Activated T-cell treated with anti-CD3 and anti-CD28 coated beads for 24 hours (primary cell): ENCODE results near the gene APBA2.

Source experiments
- DNase-seq: peaks from one replicate; pipeline ENCODE4 v3.0.0-alpha.2; 2020; ENCODE audit warnings: low read depth

APBA2 gene

DNA sequence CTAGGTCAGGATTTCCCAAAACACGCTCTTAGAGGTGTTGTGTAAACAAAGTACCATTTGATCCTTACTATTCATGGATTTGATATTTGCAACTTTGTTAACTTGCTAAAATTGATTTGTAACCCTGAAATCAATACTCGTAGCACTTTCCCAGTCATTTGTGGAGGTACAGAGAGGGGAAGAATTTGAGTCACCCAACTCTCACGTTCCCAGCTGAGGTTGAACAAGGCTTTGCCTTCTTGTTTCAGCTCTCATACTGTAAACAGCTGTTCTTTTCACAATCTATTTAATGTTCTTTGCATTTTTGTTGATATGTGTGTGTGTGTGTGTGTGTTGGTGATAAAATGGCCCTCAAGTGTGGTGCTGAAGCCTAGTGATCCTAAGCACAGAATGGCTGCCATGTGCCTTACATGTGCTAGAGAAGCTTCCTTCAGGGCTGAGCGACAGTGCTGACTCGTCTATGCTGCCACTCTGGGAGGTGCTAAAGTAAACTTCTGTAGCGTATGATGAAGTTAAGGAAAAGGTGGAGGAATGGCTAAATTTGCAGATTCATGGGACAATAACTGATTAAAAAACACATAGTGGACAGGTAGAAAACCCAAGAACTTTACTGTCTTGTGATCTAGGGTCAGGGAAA is 173.2 kb downstream of the APBA2 start:
- DNase-seq, result no peak

DNA sequence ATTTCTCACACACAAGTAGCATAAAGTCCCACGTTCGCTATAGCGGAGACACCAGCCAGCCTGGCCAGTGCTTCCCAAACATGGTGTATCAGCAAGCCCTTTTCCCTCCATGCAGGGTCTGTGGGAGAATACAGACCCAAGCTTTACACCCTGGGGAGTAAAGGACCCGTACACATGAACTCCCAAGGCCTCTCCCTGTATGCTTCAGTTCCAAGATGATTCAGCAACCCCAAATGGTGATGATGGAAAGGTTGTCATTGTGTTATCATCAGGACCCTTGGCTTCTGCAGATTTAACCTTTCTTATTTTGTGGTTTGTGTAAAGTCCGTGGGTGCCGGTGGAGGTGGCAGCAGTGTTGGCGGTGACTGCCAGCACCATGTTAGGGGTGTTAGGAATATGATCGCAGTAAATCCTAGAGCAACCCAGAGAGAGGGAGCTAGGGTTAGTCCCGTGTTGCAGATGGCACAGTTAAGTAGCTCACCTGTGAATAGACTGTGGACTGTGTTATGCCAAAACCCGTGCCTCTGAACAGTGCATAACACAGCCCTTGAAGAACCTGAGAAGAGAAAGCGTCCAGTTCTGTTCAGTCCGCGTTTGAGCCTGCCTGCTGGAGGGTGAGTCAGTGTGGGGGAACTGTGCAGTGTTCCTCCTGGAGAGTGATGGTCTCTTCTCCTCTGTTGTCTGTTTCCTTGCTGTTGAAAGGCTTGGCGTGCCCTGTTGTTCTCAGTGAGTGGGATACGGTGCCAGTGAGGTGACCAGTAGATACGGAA is 174.3 kb downstream of the APBA2 start:
- DNase-seq, result no peak

GRCh38 chr15:29061746-29062145 is 176.0 kb downstream of the APBA2 start:
- no peak for DNase-seq

- DNase-seq, result no peak
Observed at GRCh38 chr15:29062179-29062591, 176.4 kb downstream of the APBA2 start.

GRCh38 chr15:29062626-29063025 is 176.9 kb downstream of the APBA2 start:
- DNase-seq, result no peak

DNA sequence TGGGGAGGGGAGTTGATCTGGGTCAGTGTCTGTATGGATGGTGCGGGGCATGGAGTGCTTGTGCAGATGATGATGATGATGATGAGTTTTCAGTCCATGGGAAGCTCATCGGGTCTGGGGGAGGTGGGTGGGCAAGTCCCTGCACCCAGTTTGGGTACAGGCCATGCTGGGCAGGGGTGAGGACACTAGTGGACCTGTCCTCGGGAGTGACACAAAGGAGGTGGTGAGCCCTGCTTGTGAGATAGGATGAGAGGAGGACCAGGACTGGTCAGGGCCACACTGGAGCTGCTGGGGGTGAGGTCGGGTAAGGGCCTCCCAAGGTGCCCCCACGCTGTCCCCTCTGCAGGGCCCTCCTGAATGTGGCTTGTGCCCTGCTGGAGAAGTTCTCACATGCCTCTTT is 177.9 kb downstream of the APBA2 start:
- DNase-seq, result no peak

GRCh38 chr15:29064290-29064689 is 178.5 kb downstream of the APBA2 start:
- DNase-seq, result no peak

DNA sequence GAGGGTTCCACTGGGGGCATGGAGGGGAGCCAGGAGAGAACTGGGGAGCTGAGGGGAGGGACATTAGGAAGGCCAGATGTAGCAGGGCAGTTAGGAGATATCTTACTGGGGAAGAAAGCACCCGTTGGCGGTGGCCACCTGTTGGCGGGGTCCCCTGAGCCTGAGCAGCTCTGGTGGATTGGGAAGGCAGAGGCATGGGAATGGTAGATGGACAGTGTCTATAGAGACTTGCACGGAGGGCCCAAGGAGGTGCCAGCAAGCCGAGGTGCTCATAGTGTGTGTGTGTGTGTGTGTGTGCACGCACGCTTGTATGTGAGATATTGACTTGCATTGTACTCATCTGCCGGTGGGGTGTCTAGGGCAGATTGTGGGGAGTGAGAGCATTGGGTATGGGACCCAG is 179.0 kb downstream of the APBA2 start:
- DNase-seq, result no peak

DNA sequence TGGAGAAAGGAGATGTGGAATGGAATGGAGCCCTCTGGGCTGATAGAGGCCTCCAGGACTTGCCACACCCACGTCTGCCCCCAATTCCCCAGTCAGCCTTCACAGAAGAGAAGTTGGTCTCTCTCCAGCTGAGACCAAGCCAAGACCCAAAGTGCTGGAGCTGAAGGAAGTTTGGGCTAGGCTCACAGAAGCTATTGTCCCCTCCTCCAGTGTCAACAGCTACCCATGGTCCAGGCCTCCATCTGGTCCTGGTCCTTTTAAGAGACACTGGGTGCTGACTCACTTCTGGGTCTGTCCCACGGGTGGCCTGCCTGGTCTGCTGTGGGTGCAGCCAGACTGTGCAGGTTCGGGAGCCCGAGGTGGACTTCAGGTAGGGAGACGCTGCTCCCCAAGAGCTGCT is 179.8 kb downstream of the APBA2 start:
- no peak for DNase-seq

DNA sequence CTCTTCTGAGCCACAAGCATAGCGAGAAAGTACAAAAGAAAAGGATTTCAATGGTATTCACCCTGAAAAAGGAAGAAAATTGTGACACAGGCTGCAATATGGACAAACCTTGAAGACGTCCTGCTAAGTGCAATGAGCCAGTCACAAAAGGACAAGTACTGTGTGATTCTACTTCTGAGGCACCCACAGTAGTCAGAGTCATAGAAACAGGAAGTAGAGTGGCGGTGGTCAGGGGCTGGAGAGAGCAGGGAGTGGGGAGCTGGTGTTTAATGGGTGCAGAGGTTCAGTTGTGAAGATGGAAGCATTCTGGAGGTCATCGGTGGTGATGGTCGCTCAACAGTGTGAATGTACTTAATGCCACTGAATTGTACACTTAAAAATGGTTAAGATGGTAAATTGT is 180.5 kb downstream of the APBA2 start:
- no peak for DNase-seq

- no peak for DNase-seq
Observed at GRCh38 chr15:29066838-29067237, 181.1 kb downstream of the APBA2 start.

GRCh38 chr15:29067949-29068348 is 182.2 kb downstream of the APBA2 start:
- DNase-seq, result no peak

- DNase-seq, result no peak
Observed at GRCh38 chr15:29070471-29071231, 184.9 kb downstream of the APBA2 start.

GRCh38 chr15:29071232-29071881 is 185.6 kb downstream of the APBA2 start:
- DNase-seq, result no peak

DNA sequence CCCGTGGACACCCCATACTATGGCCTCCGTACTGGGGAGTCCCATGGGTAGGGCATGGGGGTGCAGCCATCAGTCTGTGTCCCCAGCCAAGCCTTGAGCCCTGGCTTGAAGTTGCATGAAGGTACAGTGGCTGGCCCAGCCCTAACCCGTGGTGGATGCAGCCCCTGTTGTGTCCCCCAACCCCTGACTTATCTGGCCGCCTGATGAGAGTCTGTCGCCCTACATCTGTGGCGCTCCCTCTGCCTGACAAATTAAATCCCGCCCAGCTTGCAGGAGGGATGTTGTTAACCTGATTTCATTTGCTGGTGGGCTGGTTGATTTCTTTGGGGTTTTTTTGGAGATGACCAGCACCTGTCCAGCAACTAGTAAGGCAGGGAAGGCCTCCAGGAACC is 186.1 kb downstream of the APBA2 start:
- DNase-seq, result no peak

- DNase-seq, result no peak
Observed at GRCh38 chr15:29072444-29072843, 186.7 kb downstream of the APBA2 start.

GRCh38 chr15:29074045-29074444 is 188.3 kb downstream of the APBA2 start:
- DNase-seq, result no peak

GRCh38 chr15:29078541-29078940 is 192.8 kb downstream of the APBA2 start:
- no peak for DNase-seq

GRCh38 chr15:29079479-29079878 is 193.7 kb downstream of the APBA2 start:
- no peak for DNase-seq

GRCh38 chr15:29081781-29082180 is 196.0 kb downstream of the APBA2 start:
- no peak for DNase-seq

GRCh38 chr15:29083161-29083560 is 197.4 kb downstream of the APBA2 start:
- no peak for DNase-seq

DNA sequence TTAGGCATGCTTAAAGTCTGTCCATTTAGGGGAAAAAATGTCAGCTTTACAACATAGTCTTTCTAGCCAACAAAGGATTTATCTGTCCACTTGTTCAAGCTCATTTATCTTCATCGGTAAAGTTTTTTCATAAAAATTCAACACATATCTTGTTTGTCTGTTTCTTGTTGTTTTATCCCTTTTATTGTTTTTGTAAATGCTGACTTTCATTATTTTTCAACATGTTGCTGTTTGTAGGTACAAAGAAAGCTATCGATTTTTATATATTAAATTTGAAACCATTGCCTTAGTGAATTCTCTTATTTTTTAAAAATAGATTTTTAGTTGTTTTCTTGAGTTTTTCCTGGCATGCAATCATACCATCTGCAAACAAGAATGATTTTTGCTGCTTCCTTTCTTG is 198.1 kb downstream of the APBA2 start:
- DNase-seq, result no peak

- no peak for DNase-seq
Observed at GRCh38 chr15:29086001-29086400, 200.2 kb downstream of the APBA2 start.
